CD14-positive monocyte (primary cell): Measurements from ENCODE around the gene TNNT2. TPM values are rescaled to one million over a fixed set of nuclear protein-coding genes. Genes with fewer than 3 reads are reported as not detected.

Experiments used
- DNase-seq, 3 donors: peaks; one replicate each; pipeline ENCODE4 v3.0.0-alpha.2; 2011 to 2022
- H2AFZ ChIP-seq: 2 replicates; pipeline ENCODE4 v1.6.0; 2012; ENCODE audit warnings: mild to moderate bottlenecking, low read depth, low read length, inconsistent platforms; ENCODE audit not compliant: insufficient read depth, poor library complexity, severe bottlenecking
- H3K27ac ChIP-seq, 2 donors: 1 replicate in 1 of 2; 2 replicates in 1 of 2; pipeline ENCODE4 v1.5.1; 2012 to 2013; ENCODE audit warnings: low read length in 2 of 2, control low read depth in 1 of 2, inconsistent platforms in 1 of 2, low read depth in 1 of 2, mild to moderate bottlenecking in 1 of 2
- H3K27me3 ChIP-seq, 2 donors: one replicate each; pipeline versions ENCODE4 v1.6.0 to v1.6.1; 2011 to 2013; ENCODE audit warnings: low read length in 2 of 2; ENCODE audit not compliant: control insufficient read depth in 2 of 2, insufficient read depth in 2 of 2
- H3K36me3 ChIP-seq, 2 donors: replicated peaks in 1 of 2; 1 replicate in 1 of 2; 2 replicates in 1 of 2; pipeline versions ENCODE4 v1.5.1 to v1.6.1; 2012 to 2013; ENCODE audit warnings: low read length in 2 of 2, control low read depth in 1 of 2, inconsistent platforms in 1 of 2, mild to moderate bottlenecking in 1 of 2; ENCODE audit not compliant: insufficient read depth in 2 of 2, control insufficient read depth in 1 of 2
- H3K4me1 ChIP-seq, 2 donors: 1 replicate in 1 of 2; 2 replicates in 1 of 2; pipeline versions ENCODE4 v1.5.1 to v1.6.1; 2012 to 2013; ENCODE audit warnings: low read length in 2 of 2, control low read depth in 1 of 2, inconsistent platforms in 1 of 2, mild to moderate bottlenecking in 1 of 2, moderate library complexity in 1 of 2; ENCODE audit not compliant: insufficient read depth in 2 of 2, control insufficient read depth in 1 of 2
- H3K4me2 ChIP-seq: replicated peaks from 2 replicates; pipeline ENCODE3; 2012; ENCODE audit warnings: low read length, moderate library complexity, mild to moderate bottlenecking; ENCODE audit not compliant: poor library complexity, severe bottlenecking; ENCODE audit errors: extremely low read depth
- H3K4me3 ChIP-seq, 3 experiments: fragments of 200-600 bp in 1 of 3; sonication (generic) in 1 of 3; replicated peaks in 1 of 3; 1 replicate in 2 of 3; 2 replicates in 1 of 3; pipeline ENCODE4 v1.5.1; 2011 to 2013; ENCODE audit warnings: low read length in 3 of 3, mild to moderate bottlenecking in 3 of 3, control low read depth in 2 of 3, low read depth in 2 of 3, inconsistent platforms in 1 of 3, moderate library complexity in 1 of 3
- H3K79me2 ChIP-seq: 2 replicates; pipeline ENCODE4 v1.6.0; 2012; ENCODE audit warnings: mild to moderate bottlenecking, control low read depth, inconsistent platforms, low read length, moderate library complexity; ENCODE audit not compliant: insufficient read depth
- H3K9ac ChIP-seq: 2 replicates; pipeline ENCODE4 v1.6.0; 2017; ENCODE audit warnings: low read length, mild to moderate bottlenecking; ENCODE audit not compliant: insufficient read depth, poor library complexity, severe bottlenecking
- H3K9me3 ChIP-seq, 2 donors: replicated peaks in 1 of 2; 1 replicate in 1 of 2; 2 replicates in 1 of 2; pipeline versions ENCODE4 v1.5.1 to v1.6.1; 2012 to 2013; ENCODE audit warnings: low read length in 2 of 2, control low read depth in 1 of 2; ENCODE audit not compliant: control insufficient read depth in 1 of 2, insufficient read depth in 1 of 2
- H4K20me1 ChIP-seq: 2 replicates; pipeline ENCODE4 v1.6.0; 2012; ENCODE audit warnings: mild to moderate bottlenecking, low read length, control low read depth, moderate library complexity; ENCODE audit not compliant: insufficient read depth
- H3K27ac Mint-ChIP-seq, 7 donors: one replicate each; pipeline ENCODE4 v1.8.0; 2020; ENCODE audit warnings: mild to moderate bottlenecking in 7 of 7, mixed read lengths in 7 of 7, moderate library complexity in 6 of 7, inconsistent platforms in 2 of 7
- H3K27me3 Mint-ChIP-seq, 3 donors: one replicate each; pipeline ENCODE4 v1.8.0; 2021 to 2022; ENCODE audit warnings: low read depth in 3 of 3, mild to moderate bottlenecking in 3 of 3, mixed read lengths in 3 of 3, moderate library complexity in 3 of 3, inconsistent platforms in 1 of 3
- H3K36me3 Mint-ChIP-seq, 2 donors: one replicate each; pipeline ENCODE4 v1.8.0; 2020; ENCODE audit warnings: mixed read lengths in 2 of 2, inconsistent platforms in 1 of 2, mild to moderate bottlenecking in 1 of 2
- H3K4me1 Mint-ChIP-seq: one replicate; pipeline ENCODE4 v1.8.0; 2020; ENCODE audit warnings: mild to moderate bottlenecking, mixed read lengths
- H3K4me3 Mint-ChIP-seq, 2 donors: one replicate each; pipeline ENCODE4 v1.8.0; 2020; ENCODE audit warnings: mild to moderate bottlenecking in 2 of 2, mixed read lengths in 2 of 2, moderate library complexity in 1 of 2
- H3K9me3 Mint-ChIP-seq, 7 donors: one replicate each; pipeline ENCODE4 v1.8.0; 2020 to 2022; ENCODE audit warnings: mixed read lengths in 7 of 7, mild to moderate bottlenecking in 6 of 7, moderate library complexity in 6 of 7, inconsistent platforms in 2 of 7
- WGBS: methylation state at CpG from one replicate; pipeline ENCODE4 v1.1.5; 2013; ENCODE audit warnings: missing lambda C conversion rate; ENCODE audit not compliant: insufficient coverage; 5-methylcytosine and 5-hydroxymethylcytosine counted together
- intact Hi-C, 2 donors: fragments of 100-400 bp; cut with micrococcal nuclease; formaldehyde crosslinking; loops; one replicate each; pipeline versions ENCODE4 v1.15.0 to v1.15.1; 2023
- polyA plus RNA-seq, 3 donors: library from polyadenylated mRNA; depleted of rRNA in 1 of 3; unstranded in 2 of 3; stranded (reverse) in 1 of 3; fragments of 300-500 nt in 2 of 3; fragments of >200 nt in 1 of 3; fragmentation: Illumina TruSeq in 2 of 3; gene quantifications; 1 replicate in 2 of 3; 2 replicates in 1 of 3; pipeline ENCODE4 v1.2.3, GENCODE V29; 2012 to 2021
- TF ChIP-seq, protein P1 (sequence below): fragments of 200-600 bp; IDR thresholded peaks from one replicate; pipeline ENCODE4 v1.8.0; 2022; ENCODE audit warnings: antibody characterized with exemption, mild to moderate bottlenecking

Gene TNNT2
- polyA plus RNA-seq, 3 donors, result not detected

DNA sequence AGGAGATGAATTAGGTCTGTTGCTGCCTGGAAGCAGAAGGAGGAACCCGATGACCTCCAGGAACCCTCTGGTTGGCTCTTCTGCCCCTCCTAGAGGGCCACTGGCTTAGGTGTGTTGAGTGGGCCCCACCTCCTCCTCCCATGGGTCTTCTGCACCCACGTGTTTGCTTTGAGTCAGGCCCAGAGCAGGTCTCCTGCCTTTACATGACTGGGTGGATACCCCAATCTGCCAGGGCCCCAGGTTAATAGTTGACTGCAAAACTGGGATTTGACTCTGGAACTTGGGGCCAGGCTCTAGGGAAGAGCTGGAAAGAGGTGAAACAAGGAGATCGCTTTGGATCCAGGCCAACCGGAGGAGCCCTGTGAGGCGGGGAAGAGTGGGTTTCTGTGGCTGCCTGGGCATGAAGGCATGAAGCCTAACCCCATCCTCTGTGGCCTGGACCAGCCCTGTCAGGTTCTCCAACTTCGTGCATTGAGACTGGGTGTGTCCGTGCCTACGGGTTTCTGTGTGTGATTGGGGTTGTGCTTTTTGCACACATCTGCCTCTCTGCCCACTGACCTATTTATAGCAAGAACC, 29.4 kb upstream of the TNNT2 start:
- Histone ChIP-seq H3K9me3 (no peaks in the 10 kb centered on the region), H3K27me3 (peaks cover under 1 to 6% of the 10 kb centered on the region in 2 donors), H3K79me2 (no peaks in the 10 kb centered on the region), H3K9ac (no peak overlapping the region), H3K27ac (no peak overlapping the region), H3K4me1 (no peaks in the 10 kb centered on the region), H3K36me3 (no peaks in the 10 kb centered on the region), H4K20me1 (no peaks in the 10 kb centered on the region), H2AFZ (no peak overlapping the region), H3K4me3 (no peak overlapping the region), H3K4me2 (no peak overlapping the region)
- 90% methylated on average over 4 of the region's 8 CpGs for WGBS
- no peak overlapping the region for H3K27ac Mint-ChIP-seq
- no peak overlapping the region for H3K4me3 Mint-ChIP-seq
- H3K36me3 Mint-ChIP-seq, result no peaks in the 10 kb centered on the region
- no peak for DNase-seq
- H3K27me3 Mint-ChIP-seq, result peaks cover 7 to 10% (median 7%) of the 10 kb centered on the region in 3 donors
- TF ChIP-seq, protein P1, sequence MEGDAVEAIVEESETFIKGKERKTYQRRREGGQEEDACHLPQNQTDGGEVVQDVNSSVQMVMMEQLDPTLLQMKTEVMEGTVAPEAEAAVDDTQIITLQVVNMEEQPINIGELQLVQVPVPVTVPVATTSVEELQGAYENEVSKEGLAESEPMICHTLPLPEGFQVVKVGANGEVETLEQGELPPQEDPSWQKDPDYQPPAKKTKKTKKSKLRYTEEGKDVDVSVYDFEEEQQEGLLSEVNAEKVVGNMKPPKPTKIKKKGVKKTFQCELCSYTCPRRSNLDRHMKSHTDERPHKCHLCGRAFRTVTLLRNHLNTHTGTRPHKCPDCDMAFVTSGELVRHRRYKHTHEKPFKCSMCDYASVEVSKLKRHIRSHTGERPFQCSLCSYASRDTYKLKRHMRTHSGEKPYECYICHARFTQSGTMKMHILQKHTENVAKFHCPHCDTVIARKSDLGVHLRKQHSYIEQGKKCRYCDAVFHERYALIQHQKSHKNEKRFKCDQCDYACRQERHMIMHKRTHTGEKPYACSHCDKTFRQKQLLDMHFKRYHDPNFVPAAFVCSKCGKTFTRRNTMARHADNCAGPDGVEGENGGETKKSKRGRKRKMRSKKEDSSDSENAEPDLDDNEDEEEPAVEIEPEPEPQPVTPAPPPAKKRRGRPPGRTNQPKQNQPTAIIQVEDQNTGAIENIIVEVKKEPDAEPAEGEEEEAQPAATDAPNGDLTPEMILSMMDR, result no peak
- H3K9me3 Mint-ChIP-seq, result no peaks in the 10 kb centered on the region
- peaks cover 2% of the 10 kb centered on the region for H3K4me1 Mint-ChIP-seq
- intact Hi-C loops, result no loop called here

DNA sequence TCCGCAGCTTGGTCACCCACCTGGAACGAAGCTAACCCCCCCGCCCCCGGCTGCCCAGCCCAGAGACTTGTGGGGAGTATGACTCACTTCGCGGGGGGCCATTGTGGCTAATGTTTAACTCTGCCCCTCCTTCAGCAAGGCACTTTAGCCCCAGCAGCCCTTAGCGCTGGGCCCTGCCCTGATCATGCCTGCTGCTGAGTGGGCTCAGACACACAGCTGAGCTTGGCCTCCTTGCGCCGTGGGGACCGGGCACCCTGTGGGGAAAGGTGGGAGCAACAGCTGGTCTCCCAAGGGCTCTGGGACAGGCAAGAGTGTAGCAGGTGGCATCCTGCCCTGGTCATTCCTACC, 28.0 kb upstream of the TNNT2 start:
- Histone ChIP-seq H4K20me1 (no peaks in the 10 kb centered on the region), H3K27ac (no peak overlapping the region), H3K27me3 (peaks cover 13 to 20% of the 10 kb centered on the region in 2 donors), H2AFZ (no peak overlapping the region), H3K4me2 (no peak overlapping the region), H3K4me3 (no peak overlapping the region), H3K4me1 (no peaks in the 10 kb centered on the region), H3K9ac (no peak overlapping the region), H3K9me3 (peaks cover 0 to under 1% of the 10 kb centered on the region in 2 donors), H3K79me2 (no peaks in the 10 kb centered on the region), H3K36me3 (no peaks in the 10 kb centered on the region)
- H3K36me3 Mint-ChIP-seq, result no peaks in the 10 kb centered on the region
- no peak overlapping the region for H3K27ac Mint-ChIP-seq
- 95% methylated on average over 9 of the region's 10 CpGs for WGBS
- no peaks in the 10 kb centered on the region for H3K9me3 Mint-ChIP-seq
- intact Hi-C loops, result no loop called here
- H3K27me3 Mint-ChIP-seq, result peaks cover 5 to 19% (median 7%) of the 10 kb centered on the region in 3 donors
- no peak for DNase-seq
- H3K4me1 Mint-ChIP-seq, result peaks cover 2% of the 10 kb centered on the region
- H3K4me3 Mint-ChIP-seq, result no peak overlapping the region
- TF ChIP-seq, protein P1, result no peak
